Immature natural killer cell (primary cell): ENCODE measurements around the gene EBLN1. TPM values are rescaled to one million over a fixed set of nuclear protein-coding genes. Genes with fewer than 3 reads are reported as not detected.

ENCODE experiments used
- polyA plus RNA-seq, 3 donors: library from polyadenylated mRNA; unstranded; fragments of 300-500 nt; fragmentation: Illumina TruSeq; gene quantifications; one replicate each; pipeline ENCODE4 v1.2.3, GENCODE V29; 2021

Gene EBLN1
- polyA plus RNA-seq, 3 donors from 2014 or later, result not detected

Other genes with a start within 250 kb of the EBLN1 start
- gene DNAJC1, start 214.3 kb downstream of the EBLN1 start, polyA plus RNA-seq, result 10 to 100 TPM; 25.6 to 69.3 (median 67.4) TPM
- 100 to 1,000 TPM in 1 of 3 donors, 10 to 100 TPM in 2; 80.5 to 112 (median 82.6) TPM for gene COMMD3, start 98.4 kb upstream of the EBLN1 start, polyA plus RNA-seq
- 10 to 100 TPM; 23.4 to 52.9 (median 29.6) TPM for gene BMI1, start 103.1 kb upstream of the EBLN1 start, polyA plus RNA-seq
- not detected for gene SPAG6, start 127.5 kb upstream of the EBLN1 start, polyA plus RNA-seq